GM19035 (cell line): ENCODE data around the gene FBXO24.
A peak's percentile ranks its signal among the peaks of the same experiment; 100 is the strongest.

ENCODE experiments used
- ATAC-seq: cut with Tn5 transposase; IDR thresholded peaks from one replicate; pipeline ENCODE4 v1.9.1; 2021; ENCODE audit not compliant: unreplicated experiment

Gene FBXO24

GRCh38 chr7:100589341-100589947 is 3.3 kb downstream of the FBXO24 start:
- no peak for ATAC-seq

- ATAC-seq: no peak
Measured at GRCh38 chr7:100590077-100590737, 4.1 kb downstream of the FBXO24 start.

GRCh38 chr7:100591596-100591995 is 5.5 kb downstream of the FBXO24 start:
- no peak for ATAC-seq

- no peak for ATAC-seq
Measured at GRCh38 chr7:100595188-100595587, 9.1 kb downstream of the FBXO24 start.

GRCh38 chr7:100598425-100598824 is 12.3 kb downstream of the FBXO24 start:
- no peak for ATAC-seq

GRCh38 chr7:100599911-100600729 is 14.0 kb downstream of the FBXO24 start:
- no peak for ATAC-seq

GRCh38 chr7:100600730-100601038 is 14.6 kb downstream of the FBXO24 start:
- ATAC-seq: no peak

- ATAC-seq: no peak
Measured at GRCh38 chr7:100602889-100603725, 17.0 kb downstream of the FBXO24 start.

- ATAC-seq: no peak
Measured at GRCh38 chr7:100603726-100604027, 17.5 kb downstream of the FBXO24 start.

- ATAC-seq: peak; percentile 47
Measured at GRCh38 chr7:100604028-100604975, 18.2 kb downstream of the FBXO24 start.

GRCh38 chr7:100604976-100605911 is 19.1 kb downstream of the FBXO24 start:
- no peak for ATAC-seq

- no peak for ATAC-seq
Measured at GRCh38 chr7:100606313-100606712, 20.2 kb downstream of the FBXO24 start.

- no peak for ATAC-seq
Measured at GRCh38 chr7:100607111-100607510, 21.0 kb downstream of the FBXO24 start.

GRCh38 chr7:100609958-100610357 is 23.8 kb downstream of the FBXO24 start:
- no peak for ATAC-seq

- ATAC-seq: peak; percentile 91
Measured at GRCh38 chr7:100611983-100612729, 26.0 kb downstream of the FBXO24 start, which contains the start of gene MOSPD3. Gene MOSPD3 (plus strand): TSS chr7:100612540. CDS start chr7:100612792, 252 bp downstream.

- no peak for ATAC-seq
Measured at GRCh38 chr7:100612730-100613390, 26.7 kb downstream of the FBXO24 start.

GRCh38 chr7:100613412-100614175 is 27.5 kb downstream of the FBXO24 start:
- no peak for ATAC-seq
